ENCODE data around the gene SLC25A29.

DNA sequence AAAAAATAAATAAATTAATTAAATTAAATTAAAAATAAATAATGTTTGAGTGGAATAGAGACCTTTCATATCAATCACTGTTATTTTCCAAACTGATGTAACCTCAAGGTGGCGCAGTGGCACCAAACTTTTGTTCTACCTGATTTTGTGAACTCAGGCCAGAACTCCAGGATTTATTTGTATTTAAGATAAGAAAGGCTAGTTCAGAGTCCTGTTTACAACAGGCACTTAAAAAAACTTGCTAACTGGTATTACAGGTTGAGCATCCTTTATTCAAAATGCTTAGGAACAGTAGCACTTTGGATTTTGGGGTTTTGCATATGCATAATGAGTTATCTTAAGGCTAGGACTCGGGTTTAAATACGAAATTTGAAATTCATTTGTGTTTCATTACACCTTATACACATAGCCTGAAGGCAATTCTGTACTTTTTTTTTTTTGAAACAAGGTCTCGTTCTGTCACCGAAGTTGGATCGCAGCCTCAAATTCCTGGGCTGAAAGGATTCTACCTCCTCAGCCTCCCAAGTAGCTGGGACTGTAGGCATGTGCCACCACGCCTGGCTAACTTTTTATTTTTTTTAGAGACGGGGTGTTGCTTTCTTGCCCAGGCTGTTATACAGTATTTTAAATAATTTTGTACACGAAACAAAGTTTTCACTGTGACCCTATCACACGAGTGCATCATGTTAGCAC lies 34.9 kb downstream of the SLC25A29 start:
- TF ChIP-seq POLR2AphosphoS5 (IDR thresholded peaks at IDR 0.05) (peak in 1 of 3 donors; percentile 19), POLR2A (IDR thresholded peaks at IDR 0.05) (no peak)
- TF ChIP-seq, protein P1, sequence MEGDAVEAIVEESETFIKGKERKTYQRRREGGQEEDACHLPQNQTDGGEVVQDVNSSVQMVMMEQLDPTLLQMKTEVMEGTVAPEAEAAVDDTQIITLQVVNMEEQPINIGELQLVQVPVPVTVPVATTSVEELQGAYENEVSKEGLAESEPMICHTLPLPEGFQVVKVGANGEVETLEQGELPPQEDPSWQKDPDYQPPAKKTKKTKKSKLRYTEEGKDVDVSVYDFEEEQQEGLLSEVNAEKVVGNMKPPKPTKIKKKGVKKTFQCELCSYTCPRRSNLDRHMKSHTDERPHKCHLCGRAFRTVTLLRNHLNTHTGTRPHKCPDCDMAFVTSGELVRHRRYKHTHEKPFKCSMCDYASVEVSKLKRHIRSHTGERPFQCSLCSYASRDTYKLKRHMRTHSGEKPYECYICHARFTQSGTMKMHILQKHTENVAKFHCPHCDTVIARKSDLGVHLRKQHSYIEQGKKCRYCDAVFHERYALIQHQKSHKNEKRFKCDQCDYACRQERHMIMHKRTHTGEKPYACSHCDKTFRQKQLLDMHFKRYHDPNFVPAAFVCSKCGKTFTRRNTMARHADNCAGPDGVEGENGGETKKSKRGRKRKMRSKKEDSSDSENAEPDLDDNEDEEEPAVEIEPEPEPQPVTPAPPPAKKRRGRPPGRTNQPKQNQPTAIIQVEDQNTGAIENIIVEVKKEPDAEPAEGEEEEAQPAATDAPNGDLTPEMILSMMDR (IDR thresholded peaks at IDR 0.05), result peak in 2 of 3 donors; percentile 47 to 53

Data from breast epithelium (tissue), 3 donors.